GM12878 (cell line): ENCODE measurements around the gene PRDM2. TPM values are rescaled to one million over a fixed set of nuclear protein-coding genes. Genes with fewer than 3 reads are reported as not detected.

Source experiments
- ATAC-seq: fragments of 200-7000 bp; cut with Tn5 transposase; 3 replicates; pipeline ENCODE4 v1.9.1; 2020; ENCODE audit warnings: mild to moderate bottlenecking, moderate library complexity
- BruUV-seq: library from RNA; stranded (reverse); fragments of 400-500 nt; replicated peaks from 2 replicates; lab custom pipeline; 2021; lab: Mats Ljungman, UMichigan
- CTCF ChIA-PET: fragments of 300-600 bp; sonication (Branson Sonifier 250); formaldehyde crosslinking; extraction: SDS; loops from one replicate; lab custom pipeline; 2021; ENCODE audit warnings: inconsistent platforms; lab: Yijun Ruan, JAX
- POLR2A ChIA-PET: fragments of 350-600 bp; formaldehyde crosslinking; extraction: SDS; loops from one replicate; lab custom pipeline; 2021; ENCODE audit warnings: inconsistent platforms; lab: Charles Lee
- RAD21 ChIA-PET: fragments of 300-600 bp; sonication (Branson Sonifier 250); formaldehyde crosslinking; loops from one replicate; lab custom pipeline; 2023; ENCODE audit warnings: antibody characterized with exemption; ENCODE audit not compliant: unreplicated experiment; lab: Charles Lee
- SMC1A ChIA-PET: fragments of 300-600 bp; sonication (Branson Sonifier 250); formaldehyde crosslinking; loops from one replicate; lab custom pipeline; 2023; ENCODE audit not compliant: unreplicated experiment, uncharacterized antibody; lab: Charles Lee
- DNase-seq: peaks from one replicate; pipeline ENCODE4 v3.0.0-alpha.2; 2011; ENCODE audit warnings: low read depth, low spot score
- FAIRE-seq: peaks from 3 replicates; lab custom pipeline; 2011; peaks lifted over from hg19 to GRCh38; lab: Jason Lieb, UNC
- H2AFZ ChIP-seq: 2 replicates; pipeline ENCODE4 v1.6.0; 2011; ENCODE audit warnings: low read depth, low read length, control low read depth; ENCODE audit not compliant: control insufficient read depth
- H3K27ac ChIP-seq: 2 replicates; pipeline ENCODE4 v1.5.1; 2011; ENCODE audit warnings: control low read depth; ENCODE audit not compliant: control insufficient read depth, insufficient read depth
- H3K27me3 ChIP-seq, 2 experiments: replicated peaks in 1 of 2; 2 replicates each; pipeline versions ENCODE4 v1.6.0 to v1.6.1; 2011; ENCODE audit warnings: low read length in 1 of 2; ENCODE audit not compliant: control insufficient read depth in 2 of 2, insufficient read depth in 2 of 2
- H3K36me3 ChIP-seq, 2 experiments: 2 replicates each; pipeline ENCODE4 v1.5.1; 2011; ENCODE audit warnings: low read length in 1 of 2; ENCODE audit not compliant: control insufficient read depth in 2 of 2, insufficient read depth in 2 of 2
- H3K4me1 ChIP-seq: 2 replicates; pipeline ENCODE4 v1.6.1; 2011; ENCODE audit warnings: mild to moderate bottlenecking, low read length, moderate library complexity, mixed read lengths; ENCODE audit not compliant: control insufficient read depth, insufficient read depth
- H3K4me2 ChIP-seq: 2 replicates; pipeline ENCODE4 v1.6.0; 2011; ENCODE audit warnings: control low read depth; ENCODE audit not compliant: control insufficient read depth, insufficient read depth
- H3K4me3 ChIP-seq: fragments of 200-600 bp; sonication (generic); 2 replicates; pipeline ENCODE4 v1.5.1; 2016
- H3K79me2 ChIP-seq: 2 replicates; pipeline ENCODE4 v1.6.0; 2011; ENCODE audit warnings: low read length; ENCODE audit not compliant: control insufficient read depth, insufficient read depth
- H3K9ac ChIP-seq: 2 replicates; pipeline ENCODE4 v1.8.0; 2011; ENCODE audit warnings: low read length, control low read depth, mixed read lengths; ENCODE audit not compliant: control insufficient read depth, insufficient read depth
- H3K9me3 ChIP-seq: replicated peaks from 3 replicates; pipeline ENCODE4 v1.5.1; 2011; ENCODE audit warnings: mild to moderate bottlenecking, low read length; ENCODE audit not compliant: control insufficient read depth, insufficient read depth
- H4K20me1 ChIP-seq: 2 replicates; pipeline ENCODE4 v1.6.0; 2011; ENCODE audit not compliant: control insufficient read depth, insufficient read depth
- BMI1 ChIP-seq: fragments of 450-650 bp; IDR thresholded peaks from 2 replicates; pipeline ENCODE4 v1.6.1; 2016; ENCODE audit warnings: mild to moderate bottlenecking, moderate library complexity, borderline replicate concordance
- E2F8 ChIP-seq: fragments of 450-650 bp; IDR thresholded peaks from 2 replicates; pipeline ENCODE4 v1.6.1; 2018; ENCODE audit warnings: mild to moderate bottlenecking, low read depth, moderate library complexity; ENCODE audit not compliant: partially characterized antibody
- HSF1 ChIP-seq: fragments of 150-350 bp; IDR thresholded peaks from 2 replicates; pipeline ENCODE4 v1.6.1; 2014; ENCODE audit warnings: mild to moderate bottlenecking, low read depth, low read length
- MTA3 ChIP-seq: IDR thresholded peaks from 2 replicates; pipeline ENCODE4 v1.6.1; 2012; ENCODE audit warnings: low read length, inconsistent platforms, borderline replicate concordance
- POLR2AphosphoS5 ChIP-seq: IDR thresholded peaks from 2 replicates; pipeline ENCODE4 v1.6.1; 2011; ENCODE audit warnings: mild to moderate bottlenecking, low read length, inconsistent platforms
- ZSCAN29 ChIP-seq: fragments of 450-650 bp; IDR thresholded peaks from 2 replicates; pipeline ENCODE4 v1.6.1; 2017; ENCODE audit warnings: mild to moderate bottlenecking, moderate library complexity
- WGBS: methylation state at CpG from one replicate; pipeline ENCODE4 v1.1.6; 2016; ENCODE audit warnings: low lambda C conversion rate; ENCODE audit not compliant: insufficient replicate concordance, insufficient coverage; ENCODE audit errors: missing lambda C conversion rate; 5-methylcytosine and 5-hydroxymethylcytosine counted together
- in situ Hi-C: fragments of 300-500 bp; cut with MboI; formaldehyde crosslinking; loops from 9 replicates; pipeline ENCODE4 v1.14.3; 2018; ENCODE audit warnings: mixed read lengths
- intact Hi-C: fragments of 100-400 bp; cut with micrococcal nuclease; formaldehyde crosslinking; loops from one replicate; pipeline ENCODE4 v1.14.2; 2022; ENCODE audit not compliant: unreplicated experiment
- polyA plus RNA-seq, 11 experiments: library from polyadenylated mRNA; depleted of rRNA in 4 of 11; unstranded in 6 of 11; stranded (reverse) in 5 of 11; fragments of >200 nt; fragmentation: Nextera tagmentation in 4 of 11; fragmentation: Illumina TruSeq in 1 of 11; extraction: Ambion mirVana in 4 of 11; extraction: Trizol in 1 of 11; gene quantifications; 1 replicate in 1 of 11; 2 replicates in 10 of 11; pipeline versions ENCODE4 v1.2.1 to v1.2.3, GENCODE V29; 2011 to 2016; ENCODE audit warnings: inconsistent platforms in 2 of 11, missing spikeins in 2 of 11, low read depth in 1 of 11
- total RNA-seq, 4 experiments: library from RNA; depleted of rRNA in 3 of 4; stranded (reverse); fragments of >200 nt in 3 of 4; fragmentation: Illumina TruSeq in 1 of 4; extraction: Trizol in 1 of 4; gene quantifications; 2 replicates each; pipeline versions ENCODE4 v1.2.1 to v1.2.3, GENCODE V29; 2013 to 2021

PRDM2 gene
- total and polyA plus RNA-seq, 10 of the 15 experiments (the other 5 are each of a cell fraction or from before 2014, with no cell fraction given), result 8.4 to 45.1 (median 23.5) TPM

- TF ChIP-seq POLR2AphosphoS5 (peak; percentile 24; the same call in 1 of the 2 replicates), BMI1 (no peak), ZSCAN29 (no peak)
Measured at GRCh38 chr1:13781907-13782633, 82.1 kb downstream of the PRDM2 start (continued).

GRCh38 chr1:13782634-13783360 lies 82.8 kb downstream of the PRDM2 start:
- in situ Hi-C loops, result no loop called here
- POLR2A ChIA-PET, result interaction anchor here (0.5 to 2.2 kb wide), 4 partner anchors 11 to 25 kb away, joined by 3 to 6 read pairs (median 4); no protein-coding TSS in a partner anchor

More at GRCh38 chr1:13782634-13783360, 82.8 kb downstream of the PRDM2 start:
- ATAC-seq (no peak), DNase-seq (no peak), FAIRE-seq (no peak)
- H3K4me2 ChIP-seq, result no peak overlapping the region
- peaks cover 4% of the 10 kb centered on the region; the same call in 1 of the 2 replicates for H4K20me1 ChIP-seq
- ChIA-PET CTCF (interaction anchor here (1.0 to 1.8 kb wide), 5 partner anchors 8 to 39 kb away, joined by 3 to 5 read pairs (median 3); no protein-coding TSS in a partner anchor), RAD21 (interaction anchor here (1.2 kb wide), 1 partner anchor 11 kb away, joined by 3 read pairs; no protein-coding TSS in a partner anchor), SMC1A (interaction anchor here (0.7 to 2.5 kb wide), 6 partner anchors 9 to 90 kb away, joined by 3 to 11 read pairs (median 3); no protein-coding TSS in a partner anchor)
- intact Hi-C loops, result no loop called here
- no peak overlapping the region for H3K9ac ChIP-seq
- no peaks in the 10 kb centered on the region for H3K4me1 ChIP-seq
- no peak overlapping the region for H3K4me3 ChIP-seq
- no peaks in the 10 kb centered on the region for H3K27me3 ChIP-seq
- H3K27ac ChIP-seq, result no peak overlapping the region
- 98% methylated on average over 12 of the region's 12 CpGs for whole genome bisulfite sequencing
- BruUV-seq, result no TSS peak
- H3K9me3 ChIP-seq, result no peaks in the 10 kb centered on the region
- TF ChIP-seq E2F8 (no peak), POLR2AphosphoS5 (0 out of 2 replicates have a peak, but pooled peaks have one; percentile 3), HSF1 (no peak), MTA3 (no peak)
- peaks cover 30% of the 10 kb centered on the region for H3K79me2 ChIP-seq
- H2AFZ ChIP-seq, result no peak overlapping the region
- peaks cover 28 to 58% of the 10 kb centered on the region in 2 experiments for H3K36me3 ChIP-seq
